ENCODE results near the gene DLK2.
"Not testable (repeated sequence)": the region's sequence is repeated elsewhere in the genome, so short reads cannot be mapped to it uniquely, and the experiment has no call there.

The DLK2 gene

DNA sequence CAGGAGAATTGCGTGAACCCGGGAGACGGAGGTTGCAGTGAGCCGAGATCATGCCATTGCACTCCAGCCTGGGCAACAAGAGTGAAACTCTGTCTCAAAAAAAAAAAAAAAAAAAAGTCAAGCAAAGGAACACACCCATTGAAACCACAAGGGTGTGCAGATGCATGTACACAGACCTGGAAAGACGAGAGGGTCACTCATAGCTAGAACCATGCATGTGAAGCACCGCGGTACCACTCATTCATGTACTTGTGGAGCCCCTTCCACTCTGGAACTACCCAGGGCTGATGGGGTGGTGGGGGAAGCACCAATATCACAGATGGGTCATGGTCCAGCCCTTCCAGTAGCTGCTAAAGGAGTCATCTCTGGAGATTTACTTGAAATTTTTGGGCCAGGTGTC, 14.6 kb upstream of the DLK2 start:
- TF ChIP-seq, protein P1, sequence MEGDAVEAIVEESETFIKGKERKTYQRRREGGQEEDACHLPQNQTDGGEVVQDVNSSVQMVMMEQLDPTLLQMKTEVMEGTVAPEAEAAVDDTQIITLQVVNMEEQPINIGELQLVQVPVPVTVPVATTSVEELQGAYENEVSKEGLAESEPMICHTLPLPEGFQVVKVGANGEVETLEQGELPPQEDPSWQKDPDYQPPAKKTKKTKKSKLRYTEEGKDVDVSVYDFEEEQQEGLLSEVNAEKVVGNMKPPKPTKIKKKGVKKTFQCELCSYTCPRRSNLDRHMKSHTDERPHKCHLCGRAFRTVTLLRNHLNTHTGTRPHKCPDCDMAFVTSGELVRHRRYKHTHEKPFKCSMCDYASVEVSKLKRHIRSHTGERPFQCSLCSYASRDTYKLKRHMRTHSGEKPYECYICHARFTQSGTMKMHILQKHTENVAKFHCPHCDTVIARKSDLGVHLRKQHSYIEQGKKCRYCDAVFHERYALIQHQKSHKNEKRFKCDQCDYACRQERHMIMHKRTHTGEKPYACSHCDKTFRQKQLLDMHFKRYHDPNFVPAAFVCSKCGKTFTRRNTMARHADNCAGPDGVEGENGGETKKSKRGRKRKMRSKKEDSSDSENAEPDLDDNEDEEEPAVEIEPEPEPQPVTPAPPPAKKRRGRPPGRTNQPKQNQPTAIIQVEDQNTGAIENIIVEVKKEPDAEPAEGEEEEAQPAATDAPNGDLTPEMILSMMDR (IDR thresholded peaks at IDR 0.05), result no peak
- no peak for TF ChIP-seq ZFX (IDR thresholded peaks at IDR 0.05; ENCODE audit: borderline replicate concordance)
- no peak overlapping the region for H3K27ac ChIP-seq

DNA sequence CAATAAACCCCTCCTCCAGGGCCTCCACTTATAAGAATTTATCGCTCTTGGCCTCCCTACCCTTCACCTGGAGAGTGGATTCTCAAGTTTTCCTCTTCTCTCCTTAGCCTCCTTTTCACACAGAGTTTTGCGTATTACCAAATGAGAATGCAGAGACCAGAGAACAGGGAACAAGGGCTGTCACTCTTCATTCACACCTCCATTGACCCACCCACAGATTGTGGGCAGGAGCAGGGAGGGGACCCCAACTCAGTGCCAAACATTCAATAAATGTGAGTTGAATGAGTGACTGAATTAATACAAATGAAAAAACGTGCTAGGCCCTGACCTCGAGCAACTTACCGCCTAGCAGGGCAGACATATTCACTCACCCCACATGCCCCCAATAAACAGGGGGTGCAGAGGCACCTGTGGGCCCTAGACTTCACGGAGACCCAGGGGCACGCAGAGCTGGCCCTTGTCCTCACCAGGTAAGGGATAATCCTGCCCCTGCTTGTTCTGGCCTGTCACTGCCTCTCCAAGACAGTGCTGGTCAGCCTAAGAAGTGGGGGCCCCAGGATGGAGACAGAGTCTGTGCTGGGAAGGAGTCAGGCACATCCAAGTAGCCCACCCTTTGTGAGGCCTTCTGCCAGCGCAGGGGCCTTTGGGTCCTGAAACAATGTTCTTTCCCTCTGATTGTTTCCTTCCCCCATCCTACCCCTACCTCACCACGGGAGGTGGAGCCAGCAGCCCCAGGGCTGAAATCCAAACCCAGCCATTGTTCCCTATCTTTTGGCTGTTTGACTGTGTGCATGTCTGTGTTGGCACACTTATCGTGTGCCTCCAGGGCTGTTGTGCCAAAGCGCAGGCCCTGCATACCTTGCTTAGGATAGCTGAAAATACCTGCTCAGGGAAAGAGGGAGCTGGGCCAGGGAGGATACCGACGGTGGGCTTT, 13.7 kb upstream of the DLK2 start:
- H3K27ac ChIP-seq, result no peak overlapping the region
- TF ChIP-seq ZFX (IDR thresholded peaks at IDR 0.05; ENCODE audit: borderline replicate concordance), result no peak
- TF ChIP-seq, protein P1 (IDR thresholded peaks at IDR 0.05), result no peak

DNA sequence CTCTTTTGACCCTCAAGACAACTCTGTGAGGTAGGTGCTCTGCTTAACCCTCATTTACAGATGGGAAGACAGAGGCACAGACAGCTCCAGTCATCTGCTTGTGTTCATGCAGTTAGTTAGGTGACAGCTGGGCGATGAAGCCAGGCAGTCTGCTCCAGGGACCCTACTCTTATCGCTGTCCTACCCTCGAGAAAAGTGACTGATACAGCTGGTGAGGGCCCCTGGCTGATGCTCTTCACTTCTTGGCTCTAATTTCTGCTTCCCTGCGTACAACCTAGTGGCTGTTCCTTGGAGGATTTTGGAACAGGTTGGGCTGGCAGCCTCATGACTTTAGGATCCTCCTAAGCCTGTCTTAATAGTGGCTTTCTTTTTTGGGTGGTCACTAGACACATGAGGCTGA, 12.9 kb upstream of the DLK2 start:
- TF ChIP-seq, protein P1 (IDR thresholded peaks at IDR 0.05), result no peak
- TF ChIP-seq ZFX (IDR thresholded peaks at IDR 0.05; ENCODE audit: borderline replicate concordance), result no peak

DNA sequence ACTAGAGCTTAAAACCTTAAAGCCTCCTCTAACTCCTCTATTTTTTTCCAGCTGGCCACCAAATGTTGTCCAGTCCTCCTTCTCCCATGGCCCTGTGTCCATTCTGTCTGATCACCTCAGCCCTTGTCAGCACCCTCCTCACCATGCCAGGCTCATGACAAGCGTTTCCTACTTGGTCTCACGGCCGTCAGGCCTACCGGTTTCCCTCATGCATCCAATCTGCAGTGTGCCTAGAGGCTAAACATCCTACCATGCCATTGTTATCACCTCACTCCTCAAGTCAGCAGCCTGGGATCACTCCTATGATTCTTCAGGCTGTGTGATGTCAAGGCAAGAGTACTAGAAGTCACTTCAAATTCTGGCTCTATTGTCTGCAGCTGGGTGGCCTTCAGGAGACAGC, 12.4 kb upstream of the DLK2 start:
- TF ChIP-seq, protein P1 (IDR thresholded peaks at IDR 0.05), result no peak
- TF ChIP-seq ZFX (IDR thresholded peaks at IDR 0.05; ENCODE audit: borderline replicate concordance), result no peak
- H3K27ac ChIP-seq, result no peak overlapping the region

More for the DNA sequence above, 12.9 kb upstream of the DLK2 start:
- no peak overlapping the region for H3K27ac ChIP-seq

DNA sequence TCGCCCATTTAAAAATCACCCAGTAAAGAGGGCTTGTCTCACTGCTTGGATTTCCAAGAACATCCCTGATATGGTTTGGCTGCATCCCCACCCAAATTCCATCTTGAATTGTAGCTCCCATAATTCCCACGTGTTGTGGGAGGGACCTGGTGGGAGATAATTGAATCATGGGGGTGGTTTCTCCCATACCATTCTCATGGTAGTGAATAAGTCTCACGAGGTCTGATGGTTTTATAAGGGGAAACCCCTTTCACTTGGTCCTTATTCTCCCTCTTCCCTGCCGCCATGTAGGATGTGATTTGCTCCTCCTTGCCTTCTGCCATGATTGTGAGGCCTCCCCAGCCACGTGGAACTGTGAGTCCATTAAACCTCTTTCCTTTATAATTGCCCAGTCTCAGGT, 11.9 kb upstream of the DLK2 start:
- H3K27ac ChIP-seq, result not testable (repeated sequence)

DNA sequence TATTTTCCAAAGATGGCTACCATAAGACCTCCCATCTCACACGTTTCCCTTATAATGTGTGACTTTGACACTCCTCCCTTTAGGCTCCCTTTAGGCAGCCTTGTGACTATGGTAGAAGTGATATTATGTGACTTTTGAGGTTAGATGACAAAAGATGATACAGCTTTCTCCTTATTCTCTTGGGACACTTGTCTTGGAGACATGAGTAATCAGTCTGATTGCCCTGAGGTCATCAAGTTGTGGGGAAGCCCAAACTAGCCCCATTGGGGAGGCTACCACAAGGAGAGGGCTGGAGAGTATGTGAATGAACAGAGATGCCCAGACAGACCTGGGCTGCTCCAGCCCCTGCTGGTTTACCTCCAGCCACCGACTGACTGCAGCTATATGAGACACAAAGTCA, 10.6 kb upstream of the DLK2 start:
- H3K27ac ChIP-seq, result no peak overlapping the region
- no peak for TF ChIP-seq ZFX (IDR thresholded peaks at IDR 0.05; ENCODE audit: borderline replicate concordance)
- TF ChIP-seq, protein P1 (IDR thresholded peaks at IDR 0.05), result no peak

DNA sequence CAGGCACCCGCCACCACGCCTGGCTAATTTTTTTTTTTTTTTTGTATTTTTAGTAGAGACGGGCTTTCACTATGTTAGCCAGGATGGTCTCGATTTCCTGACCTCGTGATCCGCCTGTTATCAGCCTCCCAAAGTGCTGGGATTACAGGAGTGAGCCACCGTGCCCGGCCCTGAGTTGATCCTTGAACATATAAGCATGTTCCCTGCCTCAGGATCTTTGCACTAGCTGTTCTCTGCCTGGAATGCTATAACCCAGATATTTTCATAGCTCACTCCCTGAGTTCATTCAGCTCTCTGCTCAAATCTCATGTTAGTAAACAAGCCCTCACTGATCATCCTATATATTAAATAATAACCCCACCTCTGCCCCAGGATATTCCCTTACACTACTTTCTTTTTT, 9.0 kb upstream of the DLK2 start:
- TF ChIP-seq, protein P1 (IDR thresholded peaks at IDR 0.05), result no peak
- TF ChIP-seq ZFX (IDR thresholded peaks at IDR 0.05; ENCODE audit: borderline replicate concordance), result no peak
- no peak overlapping the region for H3K27ac ChIP-seq

Data from 22Rv1 (cell line).